ENCODE measurements around the gene PIGM. TPM values are rescaled to one million over a fixed set of nuclear protein-coding genes. Genes with fewer than 3 reads are reported as not detected.

The PIGM gene
- total RNA-seq (1 to 10 TPM; 3.5 to 8.7 (median 6.6) TPM), polyA plus RNA-seq (1 to 10 TPM in 2 of 3 donors, under 1 TPM in 1; 0.76 to 3.4 (median 1.6) TPM)
- long read RNA-seq, donor 1, full-length matches to known transcripts: 9 of 9 reads
- long read RNA-seq, donor 1, partial matches to known transcripts: 0 of 9 reads
- long read RNA-seq, donor 1, other reads (novel, unspliced or antisense): 0 of 9 reads
- long read RNA-seq, donor 2, full-length matches to known transcripts: 18 of 18 reads
- long read RNA-seq, donor 2, partial matches to known transcripts: 0 of 18 reads
- long read RNA-seq, donor 2, other reads (novel, unspliced or antisense): 0 of 18 reads
- long read RNA-seq, donor 3, full-length matches to known transcripts: 17 of 17 reads
- long read RNA-seq, donor 3, partial matches to known transcripts: 0 of 17 reads
- long read RNA-seq, donor 3, other reads (novel, unspliced or antisense): 0 of 17 reads
- long read RNA-seq, donor 4, full-length matches to known transcripts: 4 of 4 reads
- long read RNA-seq, donor 4, partial matches to known transcripts: 0 of 4 reads
- long read RNA-seq, donor 4, other reads (novel, unspliced or antisense): 0 of 4 reads
- long read RNA-seq, donor 5, full-length matches to known transcripts: 14 of 14 reads
- long read RNA-seq, donor 5, partial matches to known transcripts: 0 of 14 reads
- long read RNA-seq, donor 5, other reads (novel, unspliced or antisense): 0 of 14 reads
- long read RNA-seq, donor 6: 0 reads
- long read RNA-seq, donor 7, full-length matches to known transcripts: 17 of 17 reads
- long read RNA-seq, donor 7, partial matches to known transcripts: 0 of 17 reads
- long read RNA-seq, donor 7, other reads (novel, unspliced or antisense): 0 of 17 reads
- long read RNA-seq, donor 8, full-length matches to known transcripts: 33 of 33 reads
- long read RNA-seq, donor 8, partial matches to known transcripts: 0 of 33 reads
- long read RNA-seq, donor 8, other reads (novel, unspliced or antisense): 0 of 33 reads
- long read RNA-seq, donor 9, full-length matches to known transcripts: 22 of 22 reads
- long read RNA-seq, donor 9, partial matches to known transcripts: 0 of 22 reads
- long read RNA-seq, donor 9, other reads (novel, unspliced or antisense): 0 of 22 reads
- long read RNA-seq, donor 10, full-length matches to known transcripts: 16 of 16 reads
- long read RNA-seq, donor 10, partial matches to known transcripts: 0 of 16 reads
- long read RNA-seq, donor 10, other reads (novel, unspliced or antisense): 0 of 16 reads

- TF ChIP-seq POLR2AphosphoS5 (IDR thresholded peaks at IDR 0.05) (peak; percentile 76 to 95 (median 83)), CTCF (IDR thresholded peaks at IDR 0.05) (no peak), POLR2A (IDR thresholded peaks at IDR 0.05) (no peak)
- peak; percentile 97 for DNase-seq
- H3K4me3 ChIP-seq: peak within 1 kb of the TSS; percentile 71 to 91 (median 78)
- intact Hi-C loops (cut with DNase I; ENCODE audit: low total_unique reads): no loop called here
- peak within 1 kb of the TSS; percentile 73 to 86 (median 82) for H3K27ac ChIP-seq
- H3K4me1 ChIP-seq: peaks cover 10 to 44% (median 30%) of the 10 kb centered on the region in 4 donors
- H3K9me3 ChIP-seq: no peaks in the 10 kb centered on the region
- H3K27me3 ChIP-seq: no peaks in the 10 kb centered on the region
- no peaks in the 10 kb centered on the region for H3K36me3 ChIP-seq
- WGBS, 5 donors: 0% methylated on average over 54 to 60 of the region's 60 CpGs
Measured at GRCh38 chr1:160031365-160032164, at the start of gene PIGM. Gene PIGM, minus strand, starts transcription at chr1:160031990. Its CDS starts 251 bp downstream, at chr1:160031739.

GRCh38 chr1:160081261-160081936 is 49.6 kb upstream of the PIGM start, which contains the start of gene KCNJ9:
Gene KCNJ9, plus strand, starts transcription at chr1:160081538. Its CDS starts 2,493 bp downstream, at chr1:160084031.
- intact Hi-C loops (cut with DNase I; ENCODE audit: low total_unique reads): loop anchor here (5.0 kb wide), 1 partner anchor 34 kb away; no protein-coding TSS in a partner anchor
- no peaks in the 10 kb centered on the region for H3K9me3 ChIP-seq
- TF ChIP-seq EP300 (IDR thresholded peaks at IDR 0.05): no peak
- no peak for TF ChIP-seq POLR2AphosphoS5 (IDR thresholded peaks at IDR 0.05)
- H3K4me1 ChIP-seq: peaks cover 9 to 23% (median 13%) of the 10 kb centered on the region in 4 donors
- peaks cover 7 to 74% (median 42%) of the 10 kb centered on the region in 3 donors for H3K27me3 ChIP-seq
- no peak within 1 kb of the TSS for H3K27ac ChIP-seq
- H3K36me3 ChIP-seq: no peaks in the 10 kb centered on the region
- peak in 1 of 2 donors; percentile 54 for DNase-seq
- WGBS, 5 donors: 15 to 23% (median 19%) methylated on average over 7 to 14 of the region's 14 CpGs
- no peak within 1 kb of the TSS for H3K4me3 ChIP-seq

DNA sequence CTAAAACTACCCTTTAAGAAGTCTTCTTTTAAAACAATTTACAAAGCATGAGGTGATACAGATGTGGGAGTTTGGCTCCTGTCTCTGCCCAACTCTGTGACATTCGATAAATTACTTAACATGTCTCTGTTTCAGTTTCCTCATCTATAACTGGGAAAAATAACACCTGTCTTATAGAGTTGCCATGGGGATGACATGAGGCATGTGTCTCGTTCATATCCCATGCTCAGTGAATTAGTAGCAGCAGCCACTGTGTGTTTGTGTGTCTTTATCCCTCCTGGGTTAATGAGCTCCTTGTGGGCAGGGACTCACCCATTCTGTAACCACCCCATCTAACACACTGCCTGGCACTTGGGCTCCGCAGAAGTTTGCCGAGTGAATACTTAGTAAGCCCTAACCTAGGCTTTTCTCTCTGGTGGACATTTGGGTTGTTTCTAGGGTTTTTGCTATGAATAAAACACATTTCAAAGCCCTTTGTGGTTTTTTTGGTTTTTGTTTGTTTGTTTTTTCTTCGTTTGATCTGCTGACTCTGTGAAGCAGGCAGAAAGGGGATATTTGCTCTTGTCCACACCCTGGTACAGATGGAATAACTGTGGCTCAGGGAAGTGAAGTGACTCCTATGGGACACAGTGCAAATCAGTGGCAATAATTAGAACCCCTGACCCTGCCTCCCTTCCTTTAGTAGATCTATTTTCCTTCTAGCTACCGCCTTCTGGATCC is 48.8 kb upstream of the PIGM start:
- DNase-seq: no peak
- Histone ChIP-seq H3K9me3 (no peaks in the 10 kb centered on the region), H3K4me3 (no peak overlapping the region), H3K4me1 (peaks cover 9 to 23% (median 12%) of the 10 kb centered on the region in 4 donors), H3K36me3 (no peaks in the 10 kb centered on the region), H3K27ac (no peak overlapping the region), H3K27me3 (peaks cover 7 to 80% (median 42%) of the 10 kb centered on the region in 3 donors)
- TF ChIP-seq POLR2A (IDR thresholded peaks at IDR 0.05): no peak
- no peak for TF ChIP-seq POLR2AphosphoS5 (IDR thresholded peaks at IDR 0.05)
- TF ChIP-seq EP300 (IDR thresholded peaks at IDR 0.05): no peak
- TF ChIP-seq CTCF (IDR thresholded peaks at IDR 0.05): no peak
- WGBS, 5 donors: 49 to 57% (median 53%) methylated on average over 6 of the region's 6 CpGs
- intact Hi-C loops (cut with DNase I; ENCODE audit: low total_unique reads): loop anchor here (5.0 kb wide), 1 partner anchor 33 kb away; no protein-coding TSS in a partner anchor
